Mammary epithelial cell (primary cell): ENCODE results near the gene RAPGEF4.

Experiments used
- CTCF ChIP-seq, 2 donors: IDR thresholded peaks in 1 of 2; conservative IDR thresholded peaks in 1 of 2; 2 replicates each; pipeline ENCODE4 v1.5.1; 2011 to 2012; ENCODE audit warnings: inconsistent platforms in 2 of 2, low read length in 2 of 2, mild to moderate bottlenecking in 2 of 2, control low read depth in 1 of 2, low read depth in 1 of 2; ENCODE audit not compliant: insufficient read depth in 1 of 2; ENCODE audit errors: extremely low read depth in 1 of 2
- EZH2 ChIP-seq: IDR thresholded peaks from 2 replicates; pipeline ENCODE4 v1.6.1; 2012; ENCODE audit warnings: low read length, inconsistent platforms, borderline replicate concordance

DNA sequence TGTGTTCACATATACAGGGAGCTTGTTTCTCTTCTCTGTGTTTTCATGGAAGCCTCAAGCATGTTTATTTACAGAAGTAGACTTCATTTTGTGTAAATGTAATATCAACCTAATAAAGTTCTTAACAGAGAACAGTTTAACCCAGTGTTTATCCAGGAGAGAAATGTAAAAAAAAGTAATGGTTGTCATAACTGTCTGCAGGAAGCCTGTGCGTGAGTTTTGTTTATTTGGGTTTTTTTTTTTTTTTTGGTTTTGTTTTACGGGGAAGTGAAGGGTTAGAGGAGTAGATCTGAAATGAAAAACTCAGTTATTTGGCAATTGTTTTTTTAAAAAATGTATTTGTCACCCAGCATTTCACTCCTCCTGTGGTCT is 124.7 kb downstream of the RAPGEF4 start:
- no peak for TF ChIP-seq EZH2
- no peak for TF ChIP-seq CTCF (conservative IDR thresholded peaks at IDR 0.05 in 1 of 2, IDR thresholded peaks at IDR 0.05 in 1 of 2; ENCODE audit: extremely low read depth in 1 of 2, insufficient read depth in 1 of 2, low read depth in 1 of 2, low read length in 2 of 2)
